ENCODE results near the gene PMF1. TPM values are rescaled to one million over a fixed set of nuclear protein-coding genes. Genes with fewer than 3 reads are reported as not detected.

Gene PMF1
- total and polyA plus RNA-seq, 4 donors = 24.7 to 63.5 (median 36.9) TPM

DNA sequence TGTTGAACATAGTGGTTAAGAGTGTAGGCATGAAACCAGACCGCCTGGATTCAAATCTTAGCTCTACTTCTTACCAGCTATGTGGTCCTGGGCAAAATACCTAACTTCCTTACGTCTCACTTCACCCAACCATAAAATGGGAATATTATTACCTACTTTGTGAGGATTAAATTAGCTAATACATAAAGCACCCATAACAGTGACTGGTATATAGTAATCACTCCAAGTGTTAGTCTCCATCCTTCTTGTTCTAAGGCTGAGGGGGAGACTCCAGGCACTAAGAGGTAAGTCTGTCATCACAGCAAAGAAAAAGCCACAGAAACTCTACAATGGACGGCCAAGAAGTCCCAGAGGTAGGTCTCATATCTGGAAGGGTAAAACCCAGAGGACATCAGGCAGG, 67.0 kb downstream of the PMF1 start:
- H3K36me3 ChIP-seq (ENCODE audit: control insufficient read depth in 4 of 4, insufficient read depth in 3 of 4, low read depth in 1 of 4, low read length in 3 of 4) = peaks cover 4 to 21% (median 15%) of the 10 kb centered on the region in 4 donors
- H3K4me1 ChIP-seq (ENCODE audit: control insufficient read depth in 4 of 4, insufficient read depth in 4 of 4, low read length in 3 of 4) = peaks cover 11 to 76% (median 56%) of the 10 kb centered on the region in 4 donors
- 95% methylated on average over 3 of the region's 3 CpGs for WGBS
- H3K9me3 ChIP-seq (ENCODE audit: control insufficient read depth in 4 of 4, low read length in 3 of 4) = no peaks in the 10 kb centered on the region
- H3K27me3 ChIP-seq (ENCODE audit: control insufficient read depth in 4 of 4, insufficient read depth in 4 of 4, low read length in 3 of 4) = no peaks in the 10 kb centered on the region
- TF ChIP-seq CTCF (IDR thresholded peaks at IDR 0.05; ENCODE audit: low read depth, low read length, missing input control) (no peak), JUND (IDR thresholded peaks at IDR 0.05) (no peak), NR2F2 (IDR thresholded peaks at IDR 0.05) (no peak), TAF1 (conservative IDR thresholded peaks at IDR 0.05) (no peak), ATF3 (IDR thresholded peaks at IDR 0.05) (no peak), RAD21 (IDR thresholded peaks at IDR 0.05) (no peak), MAX (IDR thresholded peaks at IDR 0.05) (no peak), EGR1 (IDR thresholded peaks at IDR 0.05; ENCODE audit: low read depth in 2 of 2) (no peak), FOXA2 (IDR thresholded peaks at IDR 0.05) (no peak), REST (IDR thresholded peaks at IDR 0.05) (no peak), YY1 (IDR thresholded peaks at IDR 0.05) (no peak), HNF4A (conservative IDR thresholded peaks at IDR 0.05) (no peak), SP1 (IDR thresholded peaks at IDR 0.05) (no peak), HNF4G (IDR thresholded peaks at IDR 0.05) (no peak), GABPA (IDR thresholded peaks at IDR 0.05 in 1 of 2, conservative IDR thresholded peaks at IDR 0.05 in 1 of 2) (no peak), RXRA (IDR thresholded peaks at IDR 0.05) (no peak), ZBTB33 (IDR thresholded peaks at IDR 0.05) (no peak)
- H3K9ac ChIP-seq (ENCODE audit: low read depth in 1 of 2, low read length in 2 of 2) = no peak overlapping the region
- DNase-seq (ENCODE audit: low spot score) = no peak
- H3K4me3 ChIP-seq (ENCODE audit: low read depth in 1 of 3, low read length in 3 of 3) = no peak overlapping the region
- H3K27ac ChIP-seq (ENCODE audit: low read depth in 1 of 2, low read length in 2 of 2) = no peak overlapping the region

All from liver (tissue), 9 donors.